H9 (cell line): ENCODE measurements around the gene LILRB1. TPM values are rescaled to one million over a fixed set of nuclear protein-coding genes. Genes with fewer than 3 reads are reported as not detected.
"Not testable (repeated sequence)": the region's sequence is repeated elsewhere in the genome, so short reads cannot be mapped to it uniquely, and the experiment has no call there.

Experiments
- DNase-seq: peaks from one replicate; pipeline ENCODE4 v3.0.0-alpha.2; 2017
- H2AFZ ChIP-seq: one replicate; pipeline ENCODE4 v1.6.1; 2013; ENCODE audit warnings: mild to moderate bottlenecking, low read length, control low read depth, moderate library complexity
- H2AK5ac ChIP-seq: 2 replicates; pipeline ENCODE4 v1.6.1; 2013; ENCODE audit warnings: low read length, control low read depth, mixed read lengths; ENCODE audit not compliant: insufficient read length
- H2BK120ac ChIP-seq: one replicate; pipeline ENCODE4 v1.6.1; 2013; ENCODE audit warnings: low read depth, mild to moderate bottlenecking, low read length, control low read depth, inconsistent platforms; ENCODE audit not compliant: poor library complexity, severe bottlenecking
- H2BK12ac ChIP-seq: 2 replicates; pipeline ENCODE4 v1.6.1; 2013; ENCODE audit warnings: low read length, control low read depth, mixed read lengths, low read depth; ENCODE audit not compliant: insufficient read length
- H2BK15ac ChIP-seq: 2 replicates; pipeline ENCODE4 v1.6.1; 2013; ENCODE audit warnings: low read depth, low read length, control low read depth
- H2BK20ac ChIP-seq: one replicate; pipeline ENCODE4 v1.6.1; 2013; ENCODE audit warnings: low read depth, mild to moderate bottlenecking, low read length, control low read depth, inconsistent platforms; ENCODE audit not compliant: poor library complexity, severe bottlenecking
- H2BK5ac ChIP-seq: 2 replicates; pipeline ENCODE4 v1.6.1; 2013; ENCODE audit warnings: low read length, control low read depth, mixed read lengths; ENCODE audit not compliant: insufficient read length
- H3K14ac ChIP-seq: 2 replicates; pipeline ENCODE4 v1.6.1; 2013; ENCODE audit warnings: low read length, control low read depth; ENCODE audit not compliant: insufficient read depth
- H3K18ac ChIP-seq: 2 replicates; pipeline ENCODE4 v1.6.1; 2013; ENCODE audit warnings: low read depth, mild to moderate bottlenecking, mixed read lengths, low read length, control low read depth; ENCODE audit not compliant: insufficient read length
- H3K23ac ChIP-seq: 2 replicates; pipeline ENCODE4 v1.6.1; 2013; ENCODE audit warnings: low read length, control low read depth, mixed read lengths, low read depth; ENCODE audit not compliant: insufficient read length
- H3K23me2 ChIP-seq: 2 replicates; pipeline ENCODE4 v1.6.1; 2013; ENCODE audit warnings: low read depth, mild to moderate bottlenecking, mixed read lengths, low read length, control low read depth; ENCODE audit not compliant: insufficient read length, poor library complexity, severe bottlenecking
- H3K27ac ChIP-seq: 2 replicates; pipeline ENCODE4 v1.5.1; 2013; ENCODE audit warnings: low read length, control low read depth, mixed read lengths, low read depth; ENCODE audit not compliant: insufficient read length
- H3K27me3 ChIP-seq: 2 replicates; pipeline ENCODE4 v1.6.1; 2013; ENCODE audit warnings: low read length, control low read depth, inconsistent platforms; ENCODE audit not compliant: insufficient read depth
- H3K4ac ChIP-seq: 2 replicates; pipeline ENCODE4 v1.6.1; 2013; ENCODE audit warnings: low read depth, mild to moderate bottlenecking, control low read depth, inconsistent platforms, low read length, moderate library complexity
- H3K4me1 ChIP-seq: 2 replicates; pipeline ENCODE4 v1.6.1; 2013; ENCODE audit warnings: low read length, control low read depth, inconsistent platforms; ENCODE audit not compliant: insufficient read depth
- H3K4me2 ChIP-seq: 2 replicates; pipeline ENCODE4 v1.6.1; 2013; ENCODE audit warnings: low read length, control low read depth, mixed read lengths; ENCODE audit not compliant: insufficient read length, insufficient read depth
- H3K56ac ChIP-seq: 2 replicates; pipeline ENCODE4 v1.6.1; 2013; ENCODE audit warnings: low read depth, mild to moderate bottlenecking, mixed read lengths, low read length, control low read depth; ENCODE audit not compliant: insufficient read length
- H3K79me1 ChIP-seq: 2 replicates; pipeline ENCODE4 v1.6.1; 2013; ENCODE audit warnings: low read depth, mild to moderate bottlenecking, moderate library complexity, low read length, control low read depth, inconsistent platforms; ENCODE audit not compliant: insufficient read depth, poor library complexity, severe bottlenecking
- H3K79me2 ChIP-seq: 2 replicates; pipeline ENCODE4 v1.6.1; 2013; ENCODE audit warnings: low read length, control low read depth, inconsistent platforms; ENCODE audit not compliant: insufficient read depth
- H3K9ac ChIP-seq: 2 replicates; pipeline ENCODE4 v1.6.1; 2013; ENCODE audit warnings: low read length, control low read depth, mixed read lengths; ENCODE audit not compliant: insufficient read length; ENCODE audit errors: extremely low read depth
- H3K9me3 ChIP-seq: one replicate; pipeline ENCODE4 v1.6.1; 2013; ENCODE audit warnings: low read depth, low read length, inconsistent platforms; ENCODE audit not compliant: control insufficient read depth
- H3T11ph ChIP-seq: one replicate; pipeline ENCODE4 v1.6.1; 2013; ENCODE audit warnings: mild to moderate bottlenecking, low read length, control low read depth, inconsistent platforms
- H4K20me1 ChIP-seq: one replicate; pipeline ENCODE4 v1.6.1; 2013; ENCODE audit not compliant: control insufficient read depth, insufficient read length, insufficient read depth
- H4K5ac ChIP-seq: 2 replicates; pipeline ENCODE4 v1.6.1; 2013; ENCODE audit warnings: low read depth, mild to moderate bottlenecking, mixed read lengths, low read length, control low read depth; ENCODE audit not compliant: insufficient read length
- H4K8ac ChIP-seq: replicated peaks from 2 replicates; pipeline ENCODE4 v1.6.1; 2013; ENCODE audit warnings: low read length, control low read depth, mixed read lengths, low read depth; ENCODE audit not compliant: insufficient read length
- H4K91ac ChIP-seq: 2 replicates; pipeline ENCODE4 v1.6.1; 2013; ENCODE audit warnings: low read depth, mild to moderate bottlenecking, moderate library complexity, mixed read lengths, low read length, control low read depth; ENCODE audit not compliant: insufficient read length
- H3K27ac Mint-ChIP-seq, 3 experiments: 2 replicates in 2 of 3; 3 replicates in 1 of 3; pipeline ENCODE4 v1.8.0; 2020 to 2021; ENCODE audit warnings: mixed read lengths in 3 of 3, mild to moderate bottlenecking in 1 of 3, moderate library complexity in 1 of 3
- H3K27me3 Mint-ChIP-seq: 2 replicates; pipeline ENCODE4 v1.8.0; 2021; ENCODE audit warnings: low read depth, mild to moderate bottlenecking, moderate library complexity, mixed read lengths
- H3K36me3 Mint-ChIP-seq, 3 experiments: 2 replicates in 2 of 3; 3 replicates in 1 of 3; pipeline ENCODE4 v1.8.0; 2020 to 2021; ENCODE audit warnings: low read depth in 3 of 3, mixed read lengths in 3 of 3; ENCODE audit not compliant: insufficient read depth in 1 of 3
- H3K4me1 Mint-ChIP-seq, 2 experiments: 2 replicates each; pipeline ENCODE4 v1.8.0; 2020; ENCODE audit warnings: mixed read lengths in 2 of 2
- H3K4me3 Mint-ChIP-seq, 2 experiments: 2 replicates in 1 of 2; 3 replicates in 1 of 2; pipeline ENCODE4 v1.8.0; 2020 to 2021; ENCODE audit warnings: mild to moderate bottlenecking in 2 of 2, mixed read lengths in 2 of 2, moderate library complexity in 1 of 2
- H3K9me3 Mint-ChIP-seq, 2 experiments: 2 replicates in 1 of 2; 3 replicates in 1 of 2; pipeline ENCODE4 v1.8.0; 2020; ENCODE audit warnings: mild to moderate bottlenecking in 2 of 2, mixed read lengths in 2 of 2, moderate library complexity in 1 of 2
- CTCF ChIP-seq: fragments of 200-600 bp; sonication (generic); conservative IDR thresholded peaks from 3 replicates; pipeline ENCODE4 v1.8.0; 2021; ENCODE audit warnings: antibody characterized with exemption, mild to moderate bottlenecking
- WGBS: extraction: QIAGEN DNeasy Blood & Tissue Kit; methylation state at CpG from one replicate; pipeline ENCODE4 v1.1.7; 2013; ENCODE audit warnings: missing lambda C conversion rate, low lambda C conversion rate, mixed read lengths; ENCODE audit not compliant: insufficient read length; ENCODE audit errors: extremely low coverage; 5-methylcytosine and 5-hydroxymethylcytosine counted together
- total RNA-seq: library from RNA; stranded (reverse); gene quantifications from 2 replicates; pipeline ENCODE4 v1.2.1, GENCODE V29; 2021

Gene LILRB1
- total RNA-seq, 1 experiment from 2014 or later: not detected

- peaks cover 8 to 26% (median 13%) of the 10 kb centered on the region in 3 experiments; a peak in 6 of 7 replicates for H3K36me3 Mint-ChIP-seq
- H3K4me3 Mint-ChIP-seq: no peak overlapping the region
- no peaks in the 10 kb centered on the region for H3K79me2 ChIP-seq
- no peak overlapping the region for H2AFZ ChIP-seq
- H2BK20ac ChIP-seq: no peak overlapping the region
- H4K20me1 ChIP-seq: no peaks in the 10 kb centered on the region
- no peak overlapping the region for H3K4ac ChIP-seq
- no peak overlapping the region for H4K5ac ChIP-seq
- H3K14ac ChIP-seq: no peak overlapping the region
- H3K23ac ChIP-seq: no peak overlapping the region
- H3K79me1 ChIP-seq: no peaks in the 10 kb centered on the region
- no peak overlapping the region for H3K9ac ChIP-seq
- no peaks in the 10 kb centered on the region; the same call in 1 of the 2 replicates for H3K27me3 Mint-ChIP-seq
- no peak overlapping the region for H4K8ac ChIP-seq
- H3K23me2 ChIP-seq: no peaks in the 10 kb centered on the region
- no peaks in the 10 kb centered on the region for H3K4me1 Mint-ChIP-seq
- H4K91ac ChIP-seq: no peak overlapping the region
- no peak overlapping the region for H2AK5ac ChIP-seq
- no peak overlapping the region for H2BK12ac ChIP-seq
- peaks cover 52% of the 10 kb centered on the region for H3K9me3 ChIP-seq
- H3K27ac Mint-ChIP-seq: no peak overlapping the region
- no peak overlapping the region for H3K56ac ChIP-seq
- no peak overlapping the region for H2BK5ac ChIP-seq
- H3K27me3 ChIP-seq: no peaks in the 10 kb centered on the region
- no peak overlapping the region for H3K18ac ChIP-seq
- no peak for TF ChIP-seq CTCF
- WGBS: no CpG with 5 or more reads among the region's 18 CpGs
- H2BK120ac ChIP-seq: no peak overlapping the region
- no peak for DNase-seq
- H3K9me3 Mint-ChIP-seq: peaks cover 80 to 91% of the 10 kb centered on the region in 2 experiments
- H3T11ph ChIP-seq: no peak overlapping the region
- H3K4me1 ChIP-seq: no peaks in the 10 kb centered on the region
- H2BK15ac ChIP-seq: no peak overlapping the region
- no peak overlapping the region for H3K4me2 ChIP-seq
- no peak overlapping the region for H3K27ac ChIP-seq
Observed at GRCh38 chr19:54638683-54639082, 8.4 kb downstream of the LILRB1 start.

- H3K9ac ChIP-seq, H3K27me3 ChIP-seq, H2BK12ac ChIP-seq, H4K91ac ChIP-seq, H3K56ac ChIP-seq, H4K5ac ChIP-seq, H2BK15ac ChIP-seq, DNase-seq, H3T11ph ChIP-seq, H3K79me1 ChIP-seq, H3K4me3 Mint-ChIP-seq, H3K27ac ChIP-seq, H3K14ac ChIP-seq, H2AK5ac ChIP-seq, H2AFZ ChIP-seq, H4K8ac ChIP-seq, H3K23ac ChIP-seq, H3K79me2 ChIP-seq, H4K20me1 ChIP-seq, H2BK120ac ChIP-seq, H3K4me1 Mint-ChIP-seq, H2BK5ac ChIP-seq, H3K23me2 ChIP-seq, H3K27ac Mint-ChIP-seq, H3K4ac ChIP-seq, H3K18ac ChIP-seq, H3K4me2 ChIP-seq, H3K4me1 ChIP-seq, H3K27me3 Mint-ChIP-seq, H2BK20ac ChIP-seq: not testable (repeated sequence)
- H3K9me3 ChIP-seq: peaks cover 58% of the 10 kb centered on the region
- peaks cover 83 to 91% of the 10 kb centered on the region in 2 experiments for H3K9me3 Mint-ChIP-seq
- WGBS: no CpG with 5 or more reads among the region's 5 CpGs
- H3K36me3 Mint-ChIP-seq: peaks cover 8 to 23% (median 13%) of the 10 kb centered on the region in 3 experiments; a peak in 6 of 7 replicates
Observed at GRCh38 chr19:54642953-54643352, 12.7 kb downstream of the LILRB1 start.
